Thyroid gland (tissue), 4 donors: ENCODE measurements around the gene FGGY.

ENCODE experiments used
- POLR2A ChIP-seq, 2 donors: fragments of 450-650 bp; IDR thresholded peaks; one replicate each; pipeline ENCODE4 v1.6.1; 2017; ENCODE audit warnings: antibody characterized with exemption in 2 of 2, mild to moderate bottlenecking in 2 of 2, moderate library complexity in 1 of 2
- TF ChIP-seq, protein P1 (sequence below), 6 experiments: fragments of 200-600 bp in 3 of 6; fragments of 450-650 bp in 3 of 6; sonication (generic) in 3 of 6; IDR thresholded peaks; one replicate each; pipeline ENCODE4 v1.5.1; 2016 to 2019; ENCODE audit warnings: antibody characterized with exemption in 6 of 6, mild to moderate bottlenecking in 2 of 6, inconsistent platforms in 1 of 6, moderate library complexity in 1 of 6

DNA sequence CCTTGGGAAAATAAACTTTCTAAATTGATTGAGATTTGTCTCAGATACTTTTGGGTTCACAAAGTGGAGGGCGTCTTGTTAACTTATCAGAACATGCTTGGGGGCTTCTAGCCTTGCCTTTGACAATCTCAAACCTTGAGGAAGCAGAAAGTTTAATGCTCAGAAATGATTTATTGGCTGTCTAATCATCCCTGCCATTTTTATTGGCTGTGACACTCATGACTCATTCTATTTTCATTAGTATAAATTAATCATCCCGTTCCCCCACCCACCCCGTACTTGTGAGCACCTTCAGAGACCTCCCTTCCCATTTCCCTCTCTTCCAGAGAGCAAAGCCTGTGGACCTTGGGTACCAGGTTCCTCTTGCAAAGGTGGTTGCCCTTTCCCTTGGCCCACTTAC, 87.1 kb downstream of the FGGY start:
- TF ChIP-seq, protein P1, sequence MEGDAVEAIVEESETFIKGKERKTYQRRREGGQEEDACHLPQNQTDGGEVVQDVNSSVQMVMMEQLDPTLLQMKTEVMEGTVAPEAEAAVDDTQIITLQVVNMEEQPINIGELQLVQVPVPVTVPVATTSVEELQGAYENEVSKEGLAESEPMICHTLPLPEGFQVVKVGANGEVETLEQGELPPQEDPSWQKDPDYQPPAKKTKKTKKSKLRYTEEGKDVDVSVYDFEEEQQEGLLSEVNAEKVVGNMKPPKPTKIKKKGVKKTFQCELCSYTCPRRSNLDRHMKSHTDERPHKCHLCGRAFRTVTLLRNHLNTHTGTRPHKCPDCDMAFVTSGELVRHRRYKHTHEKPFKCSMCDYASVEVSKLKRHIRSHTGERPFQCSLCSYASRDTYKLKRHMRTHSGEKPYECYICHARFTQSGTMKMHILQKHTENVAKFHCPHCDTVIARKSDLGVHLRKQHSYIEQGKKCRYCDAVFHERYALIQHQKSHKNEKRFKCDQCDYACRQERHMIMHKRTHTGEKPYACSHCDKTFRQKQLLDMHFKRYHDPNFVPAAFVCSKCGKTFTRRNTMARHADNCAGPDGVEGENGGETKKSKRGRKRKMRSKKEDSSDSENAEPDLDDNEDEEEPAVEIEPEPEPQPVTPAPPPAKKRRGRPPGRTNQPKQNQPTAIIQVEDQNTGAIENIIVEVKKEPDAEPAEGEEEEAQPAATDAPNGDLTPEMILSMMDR (IDR thresholded peaks at IDR 0.05): no peak
- TF ChIP-seq POLR2A (IDR thresholded peaks at IDR 0.05): no peak
